Posterior vena cava (tissue), 2 donors: ENCODE measurements around the gene CYLD. TPM values are rescaled to one million over a fixed set of nuclear protein-coding genes. Genes with fewer than 3 reads are reported as not detected.

Experiments
- DNase-seq: peaks from one replicate; pipeline ENCODE4 v3.0.0-alpha.2; 2020; ENCODE audit warnings: low spot score
- intact Hi-C, 2 donors: fragments of 100-400 bp; cut with DNase I; formaldehyde crosslinking; loops; one replicate each; pipeline versions ENCODE4 v1.14.1 to v1.14.2; 2022 to 2023
- total RNA-seq, 2 donors: library from RNA; stranded (reverse); fragmentation: NEBNext Ultra II Directional; extraction: Animal tissue kit (Norgen Biotek cat#: 25700); gene quantifications; one replicate each; pipeline ENCODE4 v1.2.1, GENCODE V29; 2021
- donor health status: DM: yes; HTN: yes; CAD: no.
- donor health status: DM: yes; HTN: yes; CAD: no.

Gene CYLD
- total RNA-seq, 2 donors from 2014 or later, result 46.9 to 75.8 TPM

GRCh38 chr16:50763211-50763610 is 21.3 kb downstream of the CYLD start:
- DNase-seq, result no peak
- intact Hi-C loops, result no loop called here

- DNase-seq, result no peak
- intact Hi-C loops, result no loop called here
These were observed 23.4 kb downstream of the CYLD start for GRCh38 chr16:50765260-50765659.

GRCh38 chr16:50765861-50766260 is 24.0 kb downstream of the CYLD start:
- DNase-seq, result no peak
- intact Hi-C loops, result no loop called here

- intact Hi-C loops, result no loop called here
- DNase-seq, result no peak
These were observed 25.3 kb downstream of the CYLD start for GRCh38 chr16:50767197-50767596.

GRCh38 chr16:50771366-50771765 is 29.5 kb downstream of the CYLD start:
- intact Hi-C loops, result no loop called here

GRCh38 chr16:50774405-50774804 is 32.5 kb downstream of the CYLD start:
- intact Hi-C loops, result no loop called here
- DNase-seq, result no peak

More at GRCh38 chr16:50771366-50771765, 29.5 kb downstream of the CYLD start:
- DNase-seq, result no peak

GRCh38 chr16:50774960-50775359 is 33.1 kb downstream of the CYLD start:
- intact Hi-C loops, result no loop called here

GRCh38 chr16:50776037-50776436 is 34.2 kb downstream of the CYLD start:
- DNase-seq, result no peak
- intact Hi-C loops, result no loop called here

More at GRCh38 chr16:50774960-50775359, 33.1 kb downstream of the CYLD start:
- DNase-seq, result no peak

GRCh38 chr16:50778284-50779163 is 36.6 kb downstream of the CYLD start:
- no peak for DNase-seq
- intact Hi-C loops, result no loop called here

GRCh38 chr16:50781043-50781442 is 39.2 kb downstream of the CYLD start:
- intact Hi-C loops, result no loop called here

GRCh38 chr16:50781518-50781917 is 39.6 kb downstream of the CYLD start:
- intact Hi-C loops, result no loop called here
- DNase-seq, result no peak

More at GRCh38 chr16:50781043-50781442, 39.2 kb downstream of the CYLD start:
- no peak for DNase-seq

- intact Hi-C loops, result no loop called here
- no peak for DNase-seq
These were observed 47.9 kb downstream of the CYLD start for GRCh38 chr16:50789757-50790156.

- no peak for DNase-seq
- intact Hi-C loops, result no loop called here
These were observed 49.6 kb downstream of the CYLD start for GRCh38 chr16:50791522-50791921.

GRCh38 chr16:50796829-50797228 is 54.9 kb downstream of the CYLD start:
- DNase-seq, result no peak
- intact Hi-C loops, result no loop called here

GRCh38 chr16:50797456-50797855 is 55.6 kb downstream of the CYLD start:
- DNase-seq, result no peak
- intact Hi-C loops, result no loop called here

GRCh38 chr16:50800074-50800473 is 58.2 kb downstream of the CYLD start:
- DNase-seq, result no peak
- intact Hi-C loops, result loop anchor here in 1 of 2 donors (10.0 kb wide), 1 partner anchor 425 kb away; no protein-coding TSS in a partner anchor

GRCh38 chr16:50801036-50801435 is 59.1 kb downstream of the CYLD start:
- intact Hi-C loops, result loop anchor here in 1 of 2 donors (10.0 kb wide), 1 partner anchor 426 kb away; no protein-coding TSS in a partner anchor
- DNase-seq, result no peak

GRCh38 chr16:50802000-50802399 is 60.1 kb downstream of the CYLD start:
- intact Hi-C loops, result loop anchor here in 1 of 2 donors (10.0 kb wide), 1 partner anchor 427 kb away; no protein-coding TSS in a partner anchor
- peak; percentile 79 for DNase-seq

- intact Hi-C loops, result loop anchor here in 1 of 2 donors (10.0 kb wide), 1 partner anchor 428 kb away; no protein-coding TSS in a partner anchor
- no peak for DNase-seq
These were observed 61.1 kb downstream of the CYLD start for GRCh38 chr16:50802961-50803360.

GRCh38 chr16:50804290-50804907 is 62.5 kb downstream of the CYLD start:
- intact Hi-C loops, result loop anchor here in 1 of 2 donors (10.0 kb wide), 1 partner anchor 430 kb away; no protein-coding TSS in a partner anchor
- no peak for DNase-seq
